H1 (cell line): ENCODE results near the gene TGM5.

Experiments
- GABPA ChIP-seq: IDR thresholded peaks from 2 replicates; pipeline ENCODE4 v1.6.1; 2011; ENCODE audit warnings: mild to moderate bottlenecking, low read length, moderate library complexity, borderline replicate concordance; ENCODE audit not compliant: insufficient read depth
- HDAC6 ChIP-seq: IDR thresholded peaks from one replicate; pipeline ENCODE4 v1.7.1; 2012; ENCODE audit warnings: low read depth, mild to moderate bottlenecking, inconsistent platforms, low read length, moderate library complexity
- POLR2A ChIP-seq, 2 experiments: IDR thresholded peaks; 1 replicate in 1 of 2; 2 replicates in 1 of 2; pipeline ENCODE4 v1.6.1; 2011; ENCODE audit warnings: low read depth in 2 of 2, low read length in 2 of 2, mild to moderate bottlenecking in 2 of 2; ENCODE audit errors: control extremely low read depth in 1 of 2
- POLR2AphosphoS5 ChIP-seq: IDR thresholded peaks from 2 replicates; pipeline ENCODE4 v1.6.1; 2011; ENCODE audit warnings: low read depth, low read length
- SP1 ChIP-seq: IDR thresholded peaks from 2 replicates; pipeline ENCODE4 v1.6.1; 2011; ENCODE audit warnings: low read depth, low read length
- SP4 ChIP-seq: IDR thresholded peaks from 2 replicates; pipeline ENCODE4 v1.6.1; 2012; ENCODE audit warnings: low read length, inconsistent platforms
- USF2 ChIP-seq: IDR thresholded peaks from 2 replicates; pipeline ENCODE4 v1.6.1; 2011; ENCODE audit warnings: low read length, improper control_type of control experiment
- TF ChIP-seq, protein P1 (sequence below), 3 experiments: IDR thresholded peaks; 1 replicate in 2 of 3; 2 replicates in 1 of 3; pipeline versions ENCODE4 v1.5.1 to v1.6.1; 2011; ENCODE audit warnings: low read length in 3 of 3, mild to moderate bottlenecking in 3 of 3, inconsistent platforms in 2 of 3, low read depth in 1 of 3, moderate library complexity in 1 of 3; ENCODE audit not compliant: insufficient read depth in 1 of 3; ENCODE audit errors: control extremely low read depth in 1 of 3
- TF ChIP-seq, protein P2 (sequence below): IDR thresholded peaks from 2 replicates; pipeline ENCODE4 v1.6.1; 2011; ENCODE audit warnings: low read depth, mild to moderate bottlenecking, low read length; ENCODE audit not compliant: insufficient read depth

GRCh38 chr15:43230640-43231115, 36.0 kb downstream of the TGM5 start:
- TF ChIP-seq, protein P1, sequence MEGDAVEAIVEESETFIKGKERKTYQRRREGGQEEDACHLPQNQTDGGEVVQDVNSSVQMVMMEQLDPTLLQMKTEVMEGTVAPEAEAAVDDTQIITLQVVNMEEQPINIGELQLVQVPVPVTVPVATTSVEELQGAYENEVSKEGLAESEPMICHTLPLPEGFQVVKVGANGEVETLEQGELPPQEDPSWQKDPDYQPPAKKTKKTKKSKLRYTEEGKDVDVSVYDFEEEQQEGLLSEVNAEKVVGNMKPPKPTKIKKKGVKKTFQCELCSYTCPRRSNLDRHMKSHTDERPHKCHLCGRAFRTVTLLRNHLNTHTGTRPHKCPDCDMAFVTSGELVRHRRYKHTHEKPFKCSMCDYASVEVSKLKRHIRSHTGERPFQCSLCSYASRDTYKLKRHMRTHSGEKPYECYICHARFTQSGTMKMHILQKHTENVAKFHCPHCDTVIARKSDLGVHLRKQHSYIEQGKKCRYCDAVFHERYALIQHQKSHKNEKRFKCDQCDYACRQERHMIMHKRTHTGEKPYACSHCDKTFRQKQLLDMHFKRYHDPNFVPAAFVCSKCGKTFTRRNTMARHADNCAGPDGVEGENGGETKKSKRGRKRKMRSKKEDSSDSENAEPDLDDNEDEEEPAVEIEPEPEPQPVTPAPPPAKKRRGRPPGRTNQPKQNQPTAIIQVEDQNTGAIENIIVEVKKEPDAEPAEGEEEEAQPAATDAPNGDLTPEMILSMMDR (IDR thresholded peaks at IDR 0.05; ENCODE audit: control extremely low read depth in 1 of 3, insufficient read depth in 1 of 3, low read depth in 1 of 3, low read length in 3 of 3), result no peak
- TF ChIP-seq HDAC6, result no peak
- no peak for TF ChIP-seq SP4
- TF ChIP-seq SP1, result no peak
- TF ChIP-seq GABPA, result no peak
- no peak for TF ChIP-seq USF2
- TF ChIP-seq POLR2A (IDR thresholded peaks at IDR 0.05; ENCODE audit: control extremely low read depth in 1 of 2, low read depth in 2 of 2, low read length in 2 of 2), result no peak
- TF ChIP-seq, protein P2, sequence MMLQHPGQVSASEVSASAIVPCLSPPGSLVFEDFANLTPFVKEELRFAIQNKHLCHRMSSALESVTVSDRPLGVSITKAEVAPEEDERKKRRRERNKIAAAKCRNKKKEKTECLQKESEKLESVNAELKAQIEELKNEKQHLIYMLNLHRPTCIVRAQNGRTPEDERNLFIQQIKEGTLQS, result no peak
- no peak for TF ChIP-seq POLR2AphosphoS5
